HG03520 (cell line): ENCODE data around the gene XDH.

Experiments used
- ATAC-seq: cut with Tn5 transposase; IDR thresholded peaks from one replicate; pipeline ENCODE4 v1.9.1; 2021; ENCODE audit warnings: mild to moderate bottlenecking, moderate library complexity; ENCODE audit not compliant: unreplicated experiment

The XDH gene

DNA sequence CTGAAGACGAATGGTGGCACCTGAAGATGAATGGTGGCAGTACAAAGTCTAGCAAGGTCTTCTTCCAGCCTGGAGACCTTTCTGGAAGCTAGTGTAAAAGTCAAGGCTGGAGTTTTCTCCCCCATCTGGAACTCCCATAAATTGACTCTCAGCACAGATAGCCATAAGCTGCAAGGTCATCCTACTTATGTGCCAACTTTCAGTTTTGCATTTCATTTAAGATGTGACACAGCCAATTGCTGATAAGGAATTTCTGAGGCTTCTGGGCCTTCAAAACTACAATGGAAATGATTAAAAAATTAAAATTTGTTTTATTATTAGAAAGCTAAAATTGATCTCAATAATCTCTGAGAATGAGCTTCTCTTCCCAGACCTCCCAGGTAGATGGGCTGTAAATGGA is 10.2 kb downstream of the XDH start:
- ATAC-seq, result no peak

DNA sequence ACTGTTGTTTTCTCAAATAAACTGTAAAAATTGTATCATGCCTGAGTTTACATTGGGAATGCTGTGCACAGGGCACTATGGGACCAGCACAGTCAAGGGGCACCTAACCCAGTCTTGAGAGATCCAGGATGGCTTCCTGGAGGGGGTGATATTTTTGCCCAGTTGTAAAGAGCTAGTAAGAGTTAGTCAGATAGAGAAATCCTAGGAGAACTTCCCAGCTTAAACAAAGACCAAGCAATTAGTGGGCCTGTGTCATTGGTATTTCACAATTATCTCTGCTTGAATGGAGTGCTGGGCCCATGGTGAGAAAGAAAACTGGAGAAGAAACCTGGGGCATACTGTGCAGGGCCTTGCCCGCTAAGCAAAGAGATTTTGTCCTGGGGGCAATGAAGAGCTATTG is 12.2 kb downstream of the XDH start:
- no peak for ATAC-seq

DNA sequence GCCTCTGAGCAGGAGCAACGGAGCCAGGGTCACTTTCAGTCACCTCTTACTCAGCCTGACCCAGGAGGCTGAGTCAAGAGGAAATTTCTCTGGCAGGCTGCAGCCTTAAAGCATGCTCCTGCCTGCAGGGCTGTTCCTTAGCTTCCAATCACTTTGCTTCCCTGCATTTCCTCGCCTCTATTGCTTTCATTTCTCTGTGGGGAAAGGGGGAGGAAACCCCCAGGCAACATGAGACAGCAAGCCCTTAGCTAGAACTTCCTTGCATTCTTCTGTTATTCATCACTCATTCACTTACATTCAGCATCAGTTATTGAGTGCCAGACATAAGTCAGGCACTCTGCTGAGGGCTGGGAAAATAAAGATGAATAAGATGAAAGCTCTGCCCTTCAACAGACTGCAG is 13.0 kb downstream of the XDH start:
- ATAC-seq, result no peak

DNA sequence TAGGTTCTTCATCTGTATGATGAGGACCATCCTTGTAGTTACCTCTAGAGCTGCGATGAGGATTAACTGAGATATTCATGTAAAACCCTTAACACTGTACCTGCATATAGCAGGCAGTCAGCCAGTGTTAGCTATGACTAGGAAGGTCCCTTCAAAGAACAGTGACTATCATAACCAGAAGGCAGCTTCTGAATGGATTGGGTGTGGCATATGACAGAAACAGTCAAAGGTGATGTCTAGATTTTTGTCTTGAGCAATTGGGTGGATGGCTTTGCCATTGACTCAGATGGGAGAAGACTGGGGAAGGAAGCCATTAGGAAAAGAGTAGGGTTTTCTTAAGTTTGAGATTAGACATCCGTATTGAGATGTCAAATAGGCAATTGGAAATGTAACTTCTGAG is 15.7 kb downstream of the XDH start:
- ATAC-seq, result no peak

DNA sequence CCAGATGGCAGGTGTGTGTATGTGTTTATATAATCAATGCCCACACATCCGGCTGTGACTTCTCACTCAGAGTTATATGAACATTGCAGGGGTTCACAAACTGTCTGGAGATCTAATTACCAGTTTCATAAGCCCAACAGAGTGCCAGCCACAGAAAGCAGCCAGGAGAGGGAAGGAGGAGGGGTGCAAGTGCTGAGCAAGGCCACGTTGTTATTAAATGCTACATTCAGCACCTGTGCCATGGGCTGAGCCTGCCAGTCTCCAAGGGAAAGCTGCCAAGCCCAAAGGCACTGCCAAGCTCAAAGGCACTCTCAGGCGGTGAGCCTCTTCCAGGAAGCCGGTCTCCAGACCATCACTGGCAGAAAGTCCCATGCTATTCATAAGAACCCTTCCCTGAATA is 17.4 kb downstream of the XDH start:
- no peak for ATAC-seq

DNA sequence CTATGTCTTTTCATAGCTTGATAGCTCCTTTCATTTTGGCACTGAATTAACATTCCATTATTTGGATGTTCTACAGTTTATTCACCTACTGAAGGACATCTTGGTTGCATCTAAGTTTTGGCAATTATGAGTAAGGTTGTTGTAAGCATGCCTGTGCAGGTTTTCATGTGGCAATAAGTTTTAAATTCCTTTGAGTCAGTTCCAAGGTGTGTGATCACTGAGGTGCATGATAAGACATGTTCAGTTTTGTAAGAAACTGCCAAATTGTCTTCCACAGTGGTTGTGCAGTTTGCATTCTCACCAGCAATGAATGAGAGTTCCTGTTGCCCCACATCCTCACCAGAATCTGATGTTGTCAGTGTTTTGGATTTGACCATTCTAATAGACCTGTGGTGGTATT is 24.2 kb downstream of the XDH start:
- ATAC-seq, result no peak

DNA sequence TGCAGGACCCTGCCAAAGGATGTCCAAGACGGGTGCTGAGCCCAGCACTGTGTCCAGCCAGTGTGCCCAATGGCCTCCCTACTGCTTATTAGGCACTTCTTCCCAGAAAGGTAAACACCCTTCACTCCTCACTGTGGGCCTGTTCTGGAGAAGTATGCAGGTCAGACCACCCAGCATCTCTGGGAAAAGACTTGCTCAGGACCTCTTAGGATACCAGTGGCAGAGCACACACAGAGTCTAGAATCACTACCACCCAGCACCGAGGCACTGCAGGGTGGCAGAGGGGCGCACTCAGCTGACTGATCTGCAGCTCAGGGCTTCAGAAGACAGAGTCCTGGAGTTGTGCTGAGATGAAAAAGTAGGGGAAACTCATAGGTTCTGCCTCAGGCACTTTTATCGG is 25.8 kb downstream of the XDH start:
- ATAC-seq, result no peak

DNA sequence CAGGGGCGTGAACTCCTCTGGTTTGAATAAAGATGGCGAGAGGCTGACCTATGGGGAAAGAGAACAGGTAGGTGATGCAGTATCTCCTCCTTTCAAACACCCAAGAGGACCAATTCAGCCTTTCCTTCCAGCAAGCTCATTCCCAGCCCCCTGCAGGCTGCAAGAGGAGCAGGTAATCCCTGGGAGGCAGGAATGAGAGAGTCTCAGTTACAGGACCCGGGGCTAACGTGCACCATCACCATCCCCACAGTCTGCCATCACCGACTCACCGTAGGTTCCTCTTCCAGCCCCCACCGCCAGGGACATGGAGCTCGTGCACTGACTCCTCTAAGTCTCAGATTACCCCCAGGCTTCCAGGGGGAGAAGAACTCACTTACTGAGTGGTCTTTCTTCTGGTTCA is 26.7 kb downstream of the XDH start:
- ATAC-seq, result no peak

DNA sequence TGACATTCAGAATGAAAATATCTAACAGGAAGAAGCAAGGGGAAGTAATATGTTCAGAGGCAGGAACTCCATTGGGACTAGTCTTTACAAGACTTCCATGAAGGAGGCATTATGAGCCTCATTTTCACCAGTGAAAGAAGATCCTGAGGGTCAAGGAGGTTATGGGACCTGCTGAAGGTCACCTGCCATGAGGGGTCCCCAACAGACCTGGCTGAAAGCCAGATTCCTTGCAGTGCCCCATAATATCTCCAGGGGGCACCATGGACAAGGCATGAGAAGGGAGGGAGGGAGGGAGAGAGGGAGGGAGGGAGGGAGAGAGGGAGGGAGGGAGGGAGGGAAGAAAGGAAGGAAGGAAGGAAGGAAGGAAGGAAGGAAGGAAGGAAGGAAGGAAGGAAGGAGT is 27.9 kb downstream of the XDH start:
- ATAC-seq, result no peak

DNA sequence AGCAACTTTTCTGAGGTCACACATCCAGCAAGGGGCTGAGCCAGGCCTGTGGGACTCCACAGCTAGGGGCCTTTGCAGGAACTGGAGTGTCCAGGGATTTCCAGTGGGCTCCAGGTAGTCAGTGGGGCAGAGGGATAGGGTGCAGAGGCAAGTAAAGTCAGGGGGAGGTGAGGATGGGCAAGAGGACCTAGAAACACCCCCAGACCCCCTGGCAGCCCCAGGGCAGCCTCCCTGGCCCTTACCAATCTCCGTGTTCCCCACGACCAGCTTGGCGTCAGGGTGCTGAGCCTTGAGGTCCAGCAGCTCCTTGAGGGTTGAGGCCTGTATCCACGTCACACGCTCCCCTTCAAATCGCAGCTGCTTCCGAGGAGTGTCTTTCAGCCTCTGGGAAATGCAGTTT is 28.4 kb downstream of the XDH start:
- ATAC-seq, result no peak

DNA sequence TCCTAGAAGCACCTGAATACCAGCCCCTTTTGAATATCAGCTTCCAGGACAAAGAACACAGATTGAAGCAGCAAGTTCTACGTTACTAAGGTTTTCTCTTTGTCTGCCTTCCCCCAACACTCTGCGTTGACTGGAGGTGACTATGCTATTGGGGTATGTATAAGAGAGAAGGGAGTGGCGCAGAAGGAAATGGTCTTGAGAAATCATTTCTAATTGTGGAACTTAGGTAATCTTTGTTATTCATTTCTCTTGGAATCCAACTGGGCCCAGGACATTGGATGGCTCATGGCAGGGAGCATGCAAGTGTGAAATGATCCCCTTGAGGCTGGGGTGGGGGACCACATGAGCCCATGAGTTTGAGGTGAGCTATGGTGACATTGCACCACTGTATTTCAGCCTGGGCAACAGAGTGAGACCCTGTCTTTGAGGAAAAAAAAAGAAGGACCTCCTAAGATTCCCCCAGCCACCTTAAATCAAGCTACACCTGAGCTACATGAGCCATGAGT is 29.7 kb downstream of the XDH start:
- ATAC-seq, result no peak

DNA sequence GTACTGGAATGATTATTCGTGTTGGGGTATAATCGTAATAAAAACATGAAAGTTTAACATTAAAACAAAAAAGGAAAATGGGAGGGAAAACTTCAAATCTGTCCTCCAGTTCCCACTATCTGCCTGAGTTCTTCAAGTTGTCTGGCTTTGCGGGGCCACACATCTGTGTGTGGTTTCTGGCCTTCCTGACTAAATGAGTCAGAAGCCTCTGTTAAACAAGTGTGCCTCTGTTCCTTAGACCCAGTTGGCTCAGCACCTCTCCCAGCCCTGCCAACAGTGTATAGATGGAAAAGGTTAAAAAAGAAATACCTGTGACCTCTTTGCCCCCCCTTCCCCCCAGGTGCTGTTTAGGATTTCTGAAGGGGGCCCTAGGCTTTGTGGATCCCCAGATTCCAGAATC is 30.2 kb downstream of the XDH start:
- ATAC-seq, result no peak

DNA sequence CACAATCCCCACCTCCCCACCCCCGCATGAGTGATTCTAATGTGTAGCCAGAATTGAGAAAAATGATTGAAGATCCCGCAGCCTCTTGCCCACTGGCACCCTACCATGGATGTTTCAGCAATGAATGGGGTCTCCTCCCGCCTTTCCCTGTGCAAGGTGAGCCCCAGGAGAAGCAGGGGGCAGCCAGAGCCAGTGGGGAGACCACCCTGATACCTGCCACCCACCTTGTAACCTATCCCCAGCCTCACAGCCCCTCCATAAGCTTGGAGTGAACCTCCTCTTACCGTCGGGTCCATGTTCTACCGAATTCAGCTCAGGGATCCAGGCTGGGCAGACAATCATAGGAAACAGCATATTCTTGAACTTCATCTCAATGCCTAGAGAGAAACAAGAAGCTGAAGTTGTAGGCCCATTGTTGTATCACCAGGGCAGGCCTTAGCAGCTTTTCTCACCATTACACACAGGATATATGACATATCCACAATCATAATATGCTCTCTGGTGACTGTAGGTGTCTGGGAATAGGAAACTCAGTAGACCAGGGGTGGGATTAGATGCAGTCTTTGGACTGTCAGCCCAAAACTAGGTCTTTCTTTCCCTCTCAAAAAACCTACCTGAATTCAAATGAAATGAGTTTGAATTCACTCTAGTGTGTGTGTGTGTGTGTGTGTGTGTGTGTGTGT is 30.9 kb downstream of the XDH start:
- ATAC-seq, result no peak

DNA sequence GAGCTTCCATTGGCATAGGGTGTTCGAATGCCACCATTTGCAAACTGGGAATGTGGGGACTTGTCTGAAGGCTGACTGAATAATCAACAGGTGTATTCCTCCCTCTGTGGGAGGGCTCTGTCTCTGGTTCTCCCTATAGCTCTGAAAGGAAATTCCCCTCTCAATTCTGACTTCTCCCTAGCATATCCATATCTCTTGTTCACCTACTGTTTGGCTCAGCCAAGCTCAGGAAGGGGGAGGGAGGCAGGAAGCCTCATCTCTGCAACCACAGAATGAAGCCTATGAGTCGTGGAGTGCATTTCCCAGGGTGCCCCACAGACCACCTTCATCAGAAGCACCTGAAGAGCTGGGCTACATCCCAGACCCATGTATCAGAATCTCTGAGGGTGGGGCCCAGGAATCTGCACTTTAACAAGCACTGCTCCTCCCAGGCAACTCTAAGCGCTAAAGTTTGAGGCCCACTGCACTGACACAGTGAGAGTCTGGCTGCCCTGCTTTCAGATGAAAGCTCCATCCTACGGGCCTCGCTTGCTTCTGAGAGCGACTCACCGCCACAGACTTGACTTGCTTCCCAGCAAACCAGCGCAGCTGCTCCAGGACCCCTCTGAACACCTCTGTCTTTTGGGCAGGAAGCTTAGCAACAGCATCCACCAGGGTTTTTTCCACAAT is 32.0 kb downstream of the XDH start:
- no peak for ATAC-seq

DNA sequence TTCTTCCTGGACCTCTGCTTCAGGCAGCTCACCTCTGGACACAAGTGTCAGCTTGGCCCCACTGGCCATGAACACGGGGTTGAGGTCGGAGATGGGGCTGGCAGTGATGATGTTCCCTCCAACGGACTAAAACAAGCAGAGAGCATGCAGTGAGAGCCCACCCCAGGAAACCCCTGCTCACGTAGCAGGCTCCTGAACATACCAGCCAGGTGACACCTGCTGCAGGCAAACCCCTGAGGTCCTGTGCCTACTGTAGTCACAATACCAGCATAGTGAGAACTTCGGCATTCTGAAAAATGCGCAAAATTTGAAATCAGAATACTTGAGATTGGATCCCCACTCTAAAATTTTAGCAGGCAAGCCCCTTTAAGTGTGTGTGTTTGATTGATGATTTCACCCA is 32.9 kb downstream of the XDH start:
- no peak for ATAC-seq

DNA sequence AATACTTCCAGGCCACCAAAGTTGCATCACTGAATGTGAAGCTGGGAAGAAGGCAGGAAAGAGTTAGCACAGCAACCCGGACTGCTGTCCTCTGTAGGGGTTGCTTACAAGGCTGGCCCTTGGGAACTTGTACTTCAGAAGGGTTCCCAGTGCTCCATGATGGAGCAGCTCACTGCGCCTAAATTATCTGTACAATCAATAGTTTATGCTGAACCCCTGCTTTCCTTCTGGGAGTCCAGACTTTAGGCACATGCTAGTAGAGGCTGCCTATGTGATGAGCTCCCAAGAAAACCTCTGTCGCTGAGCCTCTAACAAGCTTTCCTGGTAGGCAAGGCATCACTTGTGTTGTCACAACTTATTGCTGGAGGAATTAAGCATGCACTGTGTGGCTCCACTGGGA is 34.3 kb downstream of the XDH start:
- ATAC-seq, result no peak

DNA sequence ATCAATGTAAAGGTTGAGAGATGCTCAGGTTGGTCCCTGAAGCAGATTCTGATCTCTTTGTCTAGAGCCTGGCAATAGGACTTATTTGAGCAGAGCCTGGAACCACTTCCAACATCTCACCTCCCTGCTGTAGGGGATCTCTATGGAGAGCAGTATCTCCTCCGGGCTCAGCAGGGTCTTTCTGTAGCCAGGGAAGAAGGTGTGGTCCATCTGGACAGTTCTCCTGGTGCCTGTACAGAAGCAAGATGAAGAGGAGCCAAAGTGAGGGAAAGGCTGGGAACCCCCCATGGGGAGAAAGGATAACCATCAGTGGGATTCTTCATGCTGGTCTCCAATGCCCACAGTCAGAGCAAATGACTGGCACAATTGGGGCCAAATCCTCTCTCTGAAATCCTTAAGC is 34.8 kb downstream of the XDH start:
- ATAC-seq, result no peak

DNA sequence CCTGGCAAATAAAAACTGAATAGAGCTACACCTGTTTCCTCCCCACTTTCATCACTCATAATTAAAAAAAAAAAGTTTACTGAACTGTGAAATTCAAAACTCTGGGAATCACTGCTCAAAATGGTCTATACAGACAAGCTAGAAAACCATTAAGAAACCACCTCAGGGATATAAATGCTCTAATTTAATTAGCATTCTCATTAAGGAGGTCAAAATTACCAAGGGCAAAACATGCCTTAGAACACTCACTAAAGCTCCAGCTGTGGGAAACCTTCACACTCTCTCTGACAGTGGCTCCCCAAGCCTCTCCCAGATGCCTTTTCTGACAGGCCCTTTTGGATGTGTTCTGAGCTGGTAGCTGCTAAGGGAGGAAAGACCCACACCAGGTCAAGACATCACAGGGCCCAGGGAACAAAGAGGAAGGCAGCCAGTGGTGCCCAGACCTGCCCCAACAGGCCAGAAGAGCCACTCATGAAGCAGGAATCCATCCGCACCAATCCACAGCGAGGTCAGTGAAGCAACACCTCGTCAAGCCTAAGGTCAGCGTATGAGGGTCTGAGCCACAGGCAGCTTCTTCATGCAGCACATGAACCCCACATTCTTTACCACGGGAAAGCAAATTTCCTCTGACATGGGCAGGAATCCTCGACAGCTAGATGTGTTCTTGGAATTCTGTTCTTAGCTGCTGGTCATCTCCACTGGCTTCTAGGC is 35.6 kb downstream of the XDH start:
- ATAC-seq, result no peak

DNA sequence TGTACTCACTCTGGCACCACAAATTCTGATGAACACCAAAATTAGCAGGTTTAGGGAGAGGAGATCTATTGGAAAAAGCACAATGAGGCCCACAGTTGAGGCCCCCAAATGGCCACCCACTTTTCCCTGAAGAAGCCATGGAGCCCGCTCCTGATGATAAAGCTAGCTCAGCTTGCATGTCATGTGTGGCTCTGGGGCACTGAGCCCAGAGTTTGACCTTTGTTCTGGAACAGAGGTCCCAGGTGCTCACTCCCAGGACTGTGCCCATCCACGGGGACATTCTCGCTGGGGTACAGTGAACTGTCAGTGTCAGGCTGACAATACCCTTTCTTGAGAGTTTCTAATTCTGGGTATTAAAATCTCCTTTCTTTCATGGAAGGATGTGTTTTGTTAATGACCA is 36.2 kb downstream of the XDH start:
- ATAC-seq, result no peak

DNA sequence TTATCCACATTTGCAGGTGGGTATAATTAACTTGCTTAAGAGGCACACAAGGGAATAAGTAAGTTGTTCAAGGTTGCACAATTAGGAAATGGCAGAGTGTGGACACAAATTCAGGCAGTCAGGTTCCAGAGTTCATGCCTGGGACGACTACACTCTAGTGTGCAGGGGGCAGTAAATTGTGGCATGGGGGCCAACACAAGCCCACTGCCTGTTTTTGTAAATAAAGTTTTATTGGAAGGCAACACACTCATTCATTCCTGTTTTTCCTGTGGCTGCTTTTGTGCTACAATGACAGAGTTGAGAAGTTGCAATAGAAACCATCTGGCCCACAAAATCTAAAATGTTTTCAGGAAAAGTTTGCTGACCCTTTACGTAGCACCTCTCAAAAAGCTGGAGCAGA is 41.4 kb downstream of the XDH start:
- no peak for ATAC-seq

DNA sequence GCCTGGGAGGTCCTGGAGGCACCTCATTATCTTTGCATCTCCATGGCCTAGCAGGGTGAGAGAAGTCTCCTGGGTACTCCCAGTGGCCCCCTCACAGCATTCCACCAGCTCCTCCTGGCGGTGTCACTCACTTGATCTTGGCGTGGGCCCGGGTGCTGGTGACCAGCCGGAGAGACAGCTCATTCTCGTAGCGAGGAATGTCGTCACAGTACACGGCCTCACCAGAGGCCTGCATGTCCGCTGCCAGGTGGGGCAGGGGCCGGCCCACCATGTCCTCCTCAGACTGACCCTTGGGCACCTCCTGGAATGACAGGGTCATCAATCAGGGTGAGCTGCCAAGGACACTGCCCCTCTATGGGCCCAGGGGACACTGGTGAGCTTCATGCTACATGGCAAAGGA is 42.4 kb downstream of the XDH start:
- no peak for ATAC-seq

DNA sequence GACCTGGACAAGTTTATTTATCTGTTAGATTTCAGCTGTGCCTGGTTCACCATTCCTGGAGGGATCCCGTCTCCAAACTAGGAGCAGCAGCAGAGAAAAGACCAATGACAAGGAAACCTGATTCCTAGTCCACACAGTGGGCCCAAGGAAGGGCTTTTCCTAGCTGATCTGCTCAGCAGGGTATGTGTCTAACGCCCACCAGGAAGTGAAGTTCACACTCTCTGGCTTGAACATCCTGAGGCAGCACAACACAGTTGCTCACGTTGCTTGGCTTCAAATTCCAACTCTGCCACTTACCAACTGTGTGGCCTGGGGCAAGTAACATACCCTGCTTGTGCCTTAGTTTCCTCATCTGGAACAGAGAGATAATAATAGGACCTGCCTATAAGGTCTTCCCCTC is 42.9 kb downstream of the XDH start:
- ATAC-seq, result no peak
